ENCODE results near the gene KPNA1.

The KPNA1 gene

GRCh38 chr3:122415104-122415744, 99.5 kb downstream of the KPNA1 start:
- DNase-seq (ENCODE audit: low read depth), result no peak

GRCh38 chr3:122414391-122414790, 100.3 kb downstream of the KPNA1 start:
- no peak for DNase-seq (ENCODE audit: low read depth)

GRCh38 chr3:122410639-122411038, 104.1 kb downstream of the KPNA1 start:
- DNase-seq (ENCODE audit: low read depth), result no peak

- no peak for DNase-seq (ENCODE audit: low read depth)
Observed at GRCh38 chr3:122410111-122410510, 104.6 kb downstream of the KPNA1 start.

- DNase-seq (ENCODE audit: low read depth), result no peak
Observed at GRCh38 chr3:122409446-122409845, 105.3 kb downstream of the KPNA1 start.

GRCh38 chr3:122407946-122408345, 106.8 kb downstream of the KPNA1 start:
- no peak for DNase-seq (ENCODE audit: low read depth)

- no peak for DNase-seq (ENCODE audit: low read depth)
Observed at GRCh38 chr3:122406198-122406597, 108.5 kb downstream of the KPNA1 start.

GRCh38 chr3:122405015-122405414, 109.7 kb downstream of the KPNA1 start:
- DNase-seq (ENCODE audit: low read depth), result no peak

- DNase-seq (ENCODE audit: low read depth), result no peak
Observed at GRCh38 chr3:122403489-122403888, 111.2 kb downstream of the KPNA1 start.

- DNase-seq (ENCODE audit: low read depth), result no peak
Observed at GRCh38 chr3:122398920-122399319, 115.8 kb downstream of the KPNA1 start.

- DNase-seq (ENCODE audit: low read depth), result no peak
Observed at GRCh38 chr3:122397201-122397600, 117.5 kb downstream of the KPNA1 start.

GRCh38 chr3:122396511-122396910, 118.2 kb downstream of the KPNA1 start:
- DNase-seq (ENCODE audit: low read depth), result no peak

- DNase-seq (ENCODE audit: low read depth), result no peak
Observed at GRCh38 chr3:122395582-122395981, 119.2 kb downstream of the KPNA1 start.

- DNase-seq (ENCODE audit: low read depth), result no peak
Observed at GRCh38 chr3:122394173-122394572, 120.6 kb downstream of the KPNA1 start.

- no peak for DNase-seq (ENCODE audit: low read depth)
Observed at GRCh38 chr3:122392868-122393844, 121.6 kb downstream of the KPNA1 start.

- no peak for DNase-seq (ENCODE audit: low read depth)
Observed at GRCh38 chr3:122391681-122392446, 122.9 kb downstream of the KPNA1 start.

GRCh38 chr3:122390665-122391064, 124.1 kb downstream of the KPNA1 start:
- no peak for DNase-seq (ENCODE audit: low read depth)

- DNase-seq (ENCODE audit: low read depth), result no peak
Observed at GRCh38 chr3:122389892-122390291, 124.8 kb downstream of the KPNA1 start.

GRCh38 chr3:122389197-122389596, 125.5 kb downstream of the KPNA1 start:
- DNase-seq (ENCODE audit: low read depth), result no peak

- no peak for DNase-seq (ENCODE audit: low read depth)
Observed at GRCh38 chr3:122387709-122388108, 127.0 kb downstream of the KPNA1 start.

GRCh38 chr3:122383771-122384697, 130.7 kb downstream of the KPNA1 start, which contains the start of gene FAM162A:
FAM162A (plus strand) TSS chr3:122384182; CDS start chr3:122384266, 84 bp downstream.
- peak; percentile 80 for DNase-seq (ENCODE audit: low read depth)

Data from stimulated activated CD8-positive, alpha-beta memory T cell treated with anti-CD3 and anti-CD28 coated beads, Interleukin-15, amount 100 ng/mL, for 1 hour (primary cell).